ENCODE measurements around the gene MBNL1.

- TF ChIP-seq, protein P1, sequence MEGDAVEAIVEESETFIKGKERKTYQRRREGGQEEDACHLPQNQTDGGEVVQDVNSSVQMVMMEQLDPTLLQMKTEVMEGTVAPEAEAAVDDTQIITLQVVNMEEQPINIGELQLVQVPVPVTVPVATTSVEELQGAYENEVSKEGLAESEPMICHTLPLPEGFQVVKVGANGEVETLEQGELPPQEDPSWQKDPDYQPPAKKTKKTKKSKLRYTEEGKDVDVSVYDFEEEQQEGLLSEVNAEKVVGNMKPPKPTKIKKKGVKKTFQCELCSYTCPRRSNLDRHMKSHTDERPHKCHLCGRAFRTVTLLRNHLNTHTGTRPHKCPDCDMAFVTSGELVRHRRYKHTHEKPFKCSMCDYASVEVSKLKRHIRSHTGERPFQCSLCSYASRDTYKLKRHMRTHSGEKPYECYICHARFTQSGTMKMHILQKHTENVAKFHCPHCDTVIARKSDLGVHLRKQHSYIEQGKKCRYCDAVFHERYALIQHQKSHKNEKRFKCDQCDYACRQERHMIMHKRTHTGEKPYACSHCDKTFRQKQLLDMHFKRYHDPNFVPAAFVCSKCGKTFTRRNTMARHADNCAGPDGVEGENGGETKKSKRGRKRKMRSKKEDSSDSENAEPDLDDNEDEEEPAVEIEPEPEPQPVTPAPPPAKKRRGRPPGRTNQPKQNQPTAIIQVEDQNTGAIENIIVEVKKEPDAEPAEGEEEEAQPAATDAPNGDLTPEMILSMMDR (conservative IDR thresholded peaks at IDR 0.05; ENCODE audit: low read length), result no peak
- TF ChIP-seq EZH2phosphoT487 (IDR thresholded peaks at IDR 0.05; ENCODE audit: borderline replicate concordance, low read depth, low read length), result no peak
These were observed 96.4 kb downstream of the MBNL1 start for GRCh38 chr3:152365126-152365525.
